Activated CD8-positive, alpha-beta memory T cell treated with anti-CD3 and anti-CD28 coated beads, Interleukin-2, amount 10 ng/mL, durations not matched to agents 7 days and 5 days (primary cell): ENCODE results near the gene IFNGR2. TPM values are rescaled to one million over a fixed set of nuclear protein-coding genes. Genes with fewer than 3 reads are reported as not detected.
"Not testable (repeated sequence)": the region's sequence is repeated elsewhere in the genome, so short reads cannot be mapped to it uniquely, and the experiment has no call there.

Experiments used
- ATAC-seq: fragments of 150-1000 bp; cut with Tn5 transposase; one replicate; pipeline ENCODE4 v1.10.0; 2021; ENCODE audit warnings: moderate library complexity
- CTCF ChIA-PET: fragments of 350-600 bp; sonication (Branson Sonifier 250); formaldehyde crosslinking; loops from one replicate; lab custom pipeline; 2021; ENCODE audit warnings: antibody characterized with exemption; lab: Charles Lee
- DNase-seq: peaks from one replicate; pipeline ENCODE4 v3.0.0-alpha.2; 2020
- H3K27ac Mint-ChIP-seq: one replicate; pipeline ENCODE4 v1.8.0; 2021; ENCODE audit warnings: mild to moderate bottlenecking, mixed read lengths
- H3K27me3 Mint-ChIP-seq: one replicate; pipeline ENCODE4 v1.8.0; 2021; ENCODE audit warnings: mixed read lengths
- H3K36me3 Mint-ChIP-seq: one replicate; pipeline ENCODE4 v1.8.0; 2021; ENCODE audit warnings: mild to moderate bottlenecking, mixed read lengths
- H3K4me1 Mint-ChIP-seq: one replicate; pipeline ENCODE4 v1.8.0; 2021; ENCODE audit warnings: mixed read lengths
- H3K4me3 Mint-ChIP-seq: one replicate; pipeline ENCODE4 v1.8.0; 2021; ENCODE audit warnings: mild to moderate bottlenecking, moderate library complexity, mixed read lengths
- H3K9me3 Mint-ChIP-seq: one replicate; pipeline ENCODE4 v1.8.0; 2022; ENCODE audit warnings: low read depth, mixed read lengths
- total RNA-seq, 2 experiments: library from RNA; stranded (reverse); gene quantifications; one replicate each; pipeline ENCODE4 v1.2.3, GENCODE V29; 2021

The IFNGR2 gene
- total RNA-seq, 2 experiments from 2014 or later, result 0.30 to 0.96 TPM

DNA sequence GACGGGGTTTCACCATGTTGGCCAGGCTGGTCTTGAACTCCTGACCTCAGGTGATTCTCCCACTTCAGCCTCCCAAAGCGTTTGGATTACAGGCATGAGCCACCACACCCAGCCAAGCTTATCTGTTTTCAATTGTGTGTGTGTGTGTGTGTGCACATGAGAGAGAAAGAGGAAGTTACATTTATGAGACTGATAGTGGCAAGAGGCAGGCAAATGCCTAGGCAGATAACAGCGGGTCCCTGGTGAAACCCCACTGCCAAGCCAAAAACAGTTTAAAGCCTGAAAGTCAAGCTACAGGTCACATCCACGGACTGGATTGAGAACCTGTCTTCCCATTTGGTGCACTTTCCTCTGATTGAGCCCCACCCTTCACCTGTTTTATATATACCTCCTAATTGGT lies 35.1 kb upstream of the IFNGR2 start:
- CTCF ChIA-PET, result interaction anchor here (1.5 kb wide), 1 partner anchor 18 kb away, joined by 3 read pairs; no protein-coding TSS in a partner anchor

GRCh38 chr21:33368576-33368975 lies 34.6 kb upstream of the IFNGR2 start:
- ATAC-seq (no peak), DNase-seq (no peak)
- CTCF ChIA-PET, result interaction anchor here (1.4 to 1.5 kb wide), 2 partner anchors 14 to 19 kb away, joined by 3 read pairs; no protein-coding TSS in a partner anchor
- peak overlapping the region; percentile 28 for H3K27ac Mint-ChIP-seq
- peaks cover 20% of the 10 kb centered on the region for H3K9me3 Mint-ChIP-seq
- H3K36me3 Mint-ChIP-seq, result peaks cover 23% of the 10 kb centered on the region
- H3K4me1 Mint-ChIP-seq, result peaks cover 2% of the 10 kb centered on the region
- H3K4me3 Mint-ChIP-seq, result no peak overlapping the region
- peaks cover 15% of the 10 kb centered on the region for H3K27me3 Mint-ChIP-seq

More for the DNA sequence above, 35.1 kb upstream of the IFNGR2 start:
- Mint-ChIP-seq H3K27ac (no peak overlapping the region), H3K36me3 (peaks cover 23% of the 10 kb centered on the region), H3K9me3 (peaks cover 20% of the 10 kb centered on the region), H3K4me1 (peaks cover 2% of the 10 kb centered on the region), H3K27me3 (peaks cover 13% of the 10 kb centered on the region), H3K4me3 (no peak overlapping the region)
- no peak for ATAC-seq
- no peak for DNase-seq

DNA sequence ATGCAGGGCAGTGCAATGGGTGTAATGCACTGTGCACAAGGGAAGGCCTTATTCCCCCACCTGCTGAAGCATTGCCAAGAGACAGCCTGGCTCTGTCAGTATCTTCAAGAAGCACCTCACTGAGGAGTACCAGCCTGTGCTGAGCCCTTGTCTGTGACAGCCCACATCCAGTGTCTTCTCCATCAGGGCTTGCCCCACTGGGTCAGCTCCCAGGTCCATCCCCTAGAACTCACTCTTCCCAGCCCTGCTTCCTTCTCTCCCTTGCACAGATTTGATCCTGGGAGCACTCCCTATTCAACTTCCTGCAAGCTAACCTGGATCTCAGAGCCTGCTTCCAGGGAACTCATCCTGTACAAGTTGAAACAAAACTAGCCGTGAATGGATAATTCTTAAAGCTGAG lies 33.6 kb upstream of the IFNGR2 start:
- H3K9me3 Mint-ChIP-seq, result peaks cover 20% of the 10 kb centered on the region
- peaks cover 22% of the 10 kb centered on the region for H3K36me3 Mint-ChIP-seq
- peaks cover 25% of the 10 kb centered on the region for H3K27me3 Mint-ChIP-seq
- DNase-seq (no peak), ATAC-seq (no peak)
- CTCF ChIA-PET, result interaction anchor here (0.7 to 1.5 kb wide), 4 partner anchors 8 to 170 kb away, joined by 3 to 8 read pairs (median 3); no protein-coding TSS in a partner anchor
- no peak overlapping the region for H3K4me3 Mint-ChIP-seq
- no peak overlapping the region for H3K27ac Mint-ChIP-seq
- H3K4me1 Mint-ChIP-seq, result peaks cover 2% of the 10 kb centered on the region

DNA sequence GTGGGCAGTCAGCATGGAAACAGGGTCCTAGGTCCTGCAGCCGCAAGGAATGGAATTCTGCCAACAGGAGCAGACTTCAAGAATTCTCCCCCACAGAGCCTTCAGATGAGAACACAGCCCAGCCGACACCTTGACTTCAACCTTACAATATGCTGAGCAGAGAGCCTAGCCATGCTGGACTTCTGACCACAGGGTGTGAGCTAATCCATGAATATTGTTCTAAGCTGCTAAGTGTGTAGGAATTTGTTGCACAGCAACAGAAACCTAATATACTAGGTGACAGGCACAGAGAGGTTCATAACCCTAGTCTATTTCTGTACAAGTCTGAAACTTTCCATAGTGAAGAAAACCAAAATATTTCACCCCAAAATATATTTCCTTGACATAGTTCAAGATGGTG lies 32.9 kb upstream of the IFNGR2 start:
- Mint-ChIP-seq H3K27me3 (peaks cover 30% of the 10 kb centered on the region), H3K27ac (no peak overlapping the region), H3K4me3 (no peak overlapping the region), H3K9me3 (peaks cover 20% of the 10 kb centered on the region), H3K36me3 (peaks cover 22% of the 10 kb centered on the region), H3K4me1 (peaks cover 7% of the 10 kb centered on the region)
- no peak for DNase-seq
- ATAC-seq, result no peak
- CTCF ChIA-PET, result interaction anchor here (0.7 to 0.9 kb wide), 4 partner anchors 9 to 171 kb away, joined by 3 to 8 read pairs (median 4); no protein-coding TSS in a partner anchor

GRCh38 chr21:33371366-33371765 lies 31.8 kb upstream of the IFNGR2 start:
- peaks cover 12% of the 10 kb centered on the region for H3K4me1 Mint-ChIP-seq
- CTCF ChIA-PET, result interaction anchor here (0.7 to 1.6 kb wide), 5 partner anchors 10 to 174 kb away, joined by 3 to 7 read pairs (median 3); no protein-coding TSS in a partner anchor
- H3K36me3 Mint-ChIP-seq, result peaks cover 20% of the 10 kb centered on the region
- H3K4me3 Mint-ChIP-seq, result no peak overlapping the region
- peaks cover 19% of the 10 kb centered on the region for H3K9me3 Mint-ChIP-seq
- ATAC-seq (no peak), DNase-seq (no peak)
- H3K27me3 Mint-ChIP-seq, result peaks cover 36% of the 10 kb centered on the region
- H3K27ac Mint-ChIP-seq, result no peak overlapping the region

- Mint-ChIP-seq H3K27me3 (peaks cover 43% of the 10 kb centered on the region), H3K9me3 (peaks cover 10% of the 10 kb centered on the region), H3K4me3 (no peak overlapping the region), H3K27ac (no peak overlapping the region), H3K36me3 (peaks cover 9% of the 10 kb centered on the region), H3K4me1 (peaks cover 10% of the 10 kb centered on the region)
- CTCF ChIA-PET, result interaction anchor here (0.7 to 1.6 kb wide), 2 partner anchors 175 to 233 kb away, joined by 3 to 7 read pairs; no protein-coding TSS in a partner anchor
- no peak for ATAC-seq
- DNase-seq, result no peak
These were observed 30.6 kb upstream of the IFNGR2 start for GRCh38 chr21:33372582-33372981.

DNA sequence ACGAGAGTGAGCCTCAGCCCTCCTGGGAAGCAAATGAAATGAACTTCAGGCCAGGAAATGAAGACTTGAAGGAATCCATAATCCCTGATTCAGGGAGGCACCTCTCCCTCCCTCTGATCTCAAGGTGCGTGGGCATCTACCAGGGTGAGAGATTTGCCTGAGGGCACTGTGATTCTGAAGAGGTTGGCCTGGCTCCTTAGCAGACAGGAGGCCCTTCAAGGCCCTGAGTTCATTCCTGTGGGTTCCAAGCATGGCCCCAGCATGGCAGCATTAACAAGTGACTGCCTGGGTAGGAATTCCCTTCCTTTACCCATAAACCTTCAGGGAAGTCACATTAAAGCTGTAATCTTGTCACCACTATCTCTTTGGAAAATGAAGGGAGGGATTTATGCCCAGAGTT lies 29.8 kb upstream of the IFNGR2 start:
- Mint-ChIP-seq H3K36me3 (peaks cover 2% of the 10 kb centered on the region), H3K27ac (no peak overlapping the region), H3K4me3 (no peak overlapping the region), H3K4me1 (peaks cover 10% of the 10 kb centered on the region), H3K27me3 (peaks cover 51% of the 10 kb centered on the region), H3K9me3 (peaks cover 7% of the 10 kb centered on the region)
- CTCF ChIA-PET, result interaction anchor here (0.9 to 8.7 kb wide), 5 partner anchors 12 to 176 kb away, joined by 4 to 62 read pairs (median 5); no protein-coding TSS in a partner anchor
- no peak for DNase-seq
- ATAC-seq, result no peak

- ATAC-seq (no peak), DNase-seq (no peak)
- Mint-ChIP-seq H3K27me3 (peaks cover 56% of the 10 kb centered on the region), H3K36me3 (no peaks in the 10 kb centered on the region), H3K9me3 (peaks cover 5% of the 10 kb centered on the region), H3K4me1 (peaks cover 11% of the 10 kb centered on the region), H3K27ac (no peak overlapping the region), H3K4me3 (no peak overlapping the region)
- CTCF ChIA-PET, result interaction anchor here (0.9 to 8.7 kb wide), 5 partner anchors 11 to 177 kb away, joined by 4 to 62 read pairs (median 5); no protein-coding TSS in a partner anchor
These were observed 29.1 kb upstream of the IFNGR2 start for GRCh38 chr21:33374080-33374449.

DNA sequence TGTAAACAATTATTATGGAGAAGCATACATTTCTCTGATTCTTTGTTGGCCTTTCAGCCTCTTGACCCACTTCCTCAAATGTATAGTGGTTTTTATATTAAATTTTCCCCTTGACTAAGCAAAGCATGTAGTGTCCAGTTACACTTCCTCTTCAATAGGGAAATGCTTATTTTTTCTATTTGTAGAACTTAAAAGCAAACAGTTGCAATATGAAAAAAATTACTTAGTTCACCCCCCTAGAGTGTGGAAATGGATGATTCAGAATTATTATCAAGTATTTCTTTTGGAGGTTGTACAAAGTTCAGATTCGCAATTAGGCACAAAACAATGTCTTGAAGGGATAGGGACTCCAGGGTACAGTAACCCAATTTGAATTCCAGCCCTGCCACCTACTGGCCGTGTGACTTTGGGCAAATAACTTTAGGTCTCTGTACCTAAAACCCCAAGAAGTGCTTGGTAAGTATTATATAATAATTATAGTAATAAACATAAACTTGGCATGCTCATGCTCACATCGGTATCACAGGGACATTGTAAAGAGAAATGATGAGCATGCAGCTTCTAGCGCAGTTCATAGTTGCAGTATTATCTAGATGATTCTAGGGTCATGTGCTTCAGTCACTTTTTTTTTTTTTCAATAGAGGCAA lies 28.6 kb upstream of the IFNGR2 start:
- peaks cover 12% of the 10 kb centered on the region for H3K4me1 Mint-ChIP-seq
- no peak overlapping the region for H3K27ac Mint-ChIP-seq
- peaks cover 57% of the 10 kb centered on the region for H3K27me3 Mint-ChIP-seq
- DNase-seq (peak; percentile 75), ATAC-seq (peak; percentile 71)
- H3K9me3 Mint-ChIP-seq, result peaks cover 5% of the 10 kb centered on the region
- CTCF ChIA-PET, result interaction anchor here (0.9 to 8.7 kb wide), 11 partner anchors 8 to 178 kb away, joined by 3 to 62 read pairs (median 4); no protein-coding TSS in a partner anchor
- no peaks in the 10 kb centered on the region for H3K36me3 Mint-ChIP-seq
- no peak overlapping the region for H3K4me3 Mint-ChIP-seq

DNA sequence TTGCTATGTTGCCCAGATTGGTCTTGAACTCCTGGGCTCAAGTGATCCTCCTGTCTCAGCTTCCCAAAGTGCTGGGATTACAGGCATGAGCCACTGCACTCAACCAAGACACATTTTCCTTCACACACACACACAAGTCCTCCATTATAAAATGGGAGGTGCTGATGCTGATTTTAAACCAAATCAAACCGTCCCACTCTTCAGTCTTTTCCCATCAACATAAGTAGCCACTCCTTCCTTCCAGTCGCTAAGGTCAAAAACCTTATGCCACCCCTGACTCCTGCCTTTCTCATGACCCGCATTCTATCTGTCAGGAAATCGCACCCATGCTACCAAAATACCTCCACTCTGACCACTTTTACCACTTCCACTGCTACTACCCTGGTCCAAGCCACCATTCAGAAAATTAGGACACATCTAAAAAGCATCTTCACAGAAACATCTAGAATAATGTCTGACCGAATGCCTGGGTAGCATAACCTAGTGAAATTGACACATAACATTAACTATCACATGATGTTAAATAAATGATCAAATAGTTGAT lies 28.0 kb upstream of the IFNGR2 start:
- DNase-seq (no peak), ATAC-seq (peak; percentile 27)
- CTCF ChIA-PET, result interaction anchor here (1.0 to 8.7 kb wide), 11 partner anchors 9 to 231 kb away, joined by 3 to 62 read pairs (median 3); partner anchors contain the start of gene TMEM50B
- Mint-ChIP-seq H3K36me3 (no peaks in the 10 kb centered on the region), H3K27ac (no peak overlapping the region), H3K4me3 (no peak overlapping the region), H3K27me3 (peaks cover 60% of the 10 kb centered on the region), H3K4me1 (peaks cover 16% of the 10 kb centered on the region), H3K9me3 (peaks cover 2% of the 10 kb centered on the region)

DNA sequence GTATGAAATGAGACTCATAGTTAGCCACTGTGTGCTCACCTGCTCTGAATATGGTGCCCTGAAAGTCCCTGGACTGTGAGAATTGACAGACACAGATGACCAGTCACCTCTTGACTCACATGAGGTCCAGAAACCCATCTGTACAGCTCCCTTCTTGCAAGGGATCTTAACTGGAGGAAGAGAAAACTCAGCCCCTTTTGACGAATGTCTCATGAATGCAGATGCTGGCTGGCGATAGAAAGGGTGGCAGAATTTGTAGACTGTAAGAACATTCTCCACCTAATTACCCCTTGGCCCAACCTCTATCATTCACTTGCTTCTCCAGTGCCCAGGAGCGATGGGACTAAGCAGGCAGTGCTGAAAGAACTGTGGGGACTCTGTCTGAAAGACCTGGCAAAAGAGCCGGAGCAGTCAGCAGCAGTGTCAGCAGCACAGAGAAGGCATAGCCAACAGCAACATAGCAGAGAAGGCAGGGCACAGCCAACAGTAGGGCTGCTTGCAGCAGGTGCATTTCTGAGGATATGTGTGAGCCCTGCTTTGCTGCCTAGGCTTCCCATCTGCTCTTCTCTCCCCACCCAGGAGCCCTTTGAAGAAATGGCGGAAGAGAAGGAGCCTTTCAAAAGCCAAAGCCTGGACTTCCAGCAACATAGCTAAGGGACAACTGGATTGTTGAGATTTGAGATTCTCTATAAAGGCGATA lies 25.8 kb upstream of the IFNGR2 start:
- Mint-ChIP-seq H3K27me3 (peaks cover 68% of the 10 kb centered on the region), H3K36me3 (no peaks in the 10 kb centered on the region), H3K4me1 (peaks cover 33% of the 10 kb centered on the region), H3K4me3 (no peak overlapping the region), H3K27ac (no peak overlapping the region), H3K9me3 (no peaks in the 10 kb centered on the region)
- DNase-seq, result no peak
- no peak for ATAC-seq
- CTCF ChIA-PET, result interaction anchor here (0.7 to 8.7 kb wide), 6 partner anchors 17 to 180 kb away, joined by 3 to 62 read pairs (median 4); no protein-coding TSS in a partner anchor

- Mint-ChIP-seq H3K36me3 (no peaks in the 10 kb centered on the region), H3K27me3 (peaks cover 75% of the 10 kb centered on the region), H3K9me3 (no peaks in the 10 kb centered on the region), H3K4me3 (no peak overlapping the region), H3K4me1 (peaks cover 41% of the 10 kb centered on the region), H3K27ac (no peak overlapping the region)
- DNase-seq (no peak), ATAC-seq (no peak)
- CTCF ChIA-PET, result interaction anchor here (1.2 to 8.7 kb wide), 3 partner anchors 17 to 181 kb away, joined by 3 to 62 read pairs (median 5); no protein-coding TSS in a partner anchor
These were observed 25.1 kb upstream of the IFNGR2 start for GRCh38 chr21:33378081-33378480.

DNA sequence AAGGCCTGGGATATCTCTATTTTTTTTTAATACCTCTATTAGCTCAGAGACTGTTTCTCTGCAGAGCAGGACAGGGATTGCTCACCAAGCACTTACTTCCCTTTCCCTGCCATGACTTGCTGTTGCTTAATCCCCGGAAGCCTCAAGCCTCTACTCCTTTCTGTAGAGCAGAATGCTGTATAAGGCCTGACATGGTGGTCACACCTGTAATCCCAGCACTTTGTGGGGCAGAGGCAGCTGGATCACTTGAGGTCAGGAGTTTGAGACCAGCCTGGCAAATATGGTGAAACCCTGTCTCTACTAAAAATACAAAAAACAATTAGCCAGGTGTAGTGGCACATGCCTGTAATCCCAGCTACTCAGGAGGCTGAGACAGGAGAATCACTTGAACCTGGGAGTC lies 23.3 kb upstream of the IFNGR2 start:
- CTCF ChIA-PET, result interaction anchor here (0.8 to 8.7 kb wide), 6 partner anchors 14 to 182 kb away, joined by 3 to 62 read pairs (median 6); no protein-coding TSS in a partner anchor
- H3K4me1 Mint-ChIP-seq, result peaks cover 57% of the 10 kb centered on the region
- H3K27ac Mint-ChIP-seq, result peak overlapping the region; percentile 52
- not testable (repeated sequence) for H3K36me3 Mint-ChIP-seq, H3K9me3 Mint-ChIP-seq, ATAC-seq, DNase-seq, H3K4me3 Mint-ChIP-seq
- H3K27me3 Mint-ChIP-seq, result peaks cover 77% of the 10 kb centered on the region
